GM12892 (cell line): ENCODE data around the gene CDR2L.
"Not testable (repeated sequence)": the region's sequence is repeated elsewhere in the genome, so short reads cannot be mapped to it uniquely, and the experiment has no call there.

ENCODE experiments used
- DNase-seq: peaks from one replicate; pipeline ENCODE4 v3.0.0; 2011; ENCODE audit not compliant: insufficient read length
- FAIRE-seq: peaks from 2 replicates; lab custom pipeline; 2011; peaks lifted over from hg19 to GRCh38; lab: Jason Lieb, UNC
- POLR2A ChIP-seq: IDR thresholded peaks from 2 replicates; pipeline ENCODE4 v1.6.1; 2011; ENCODE audit warnings: low read depth, low read length, control low read depth
- POLR2AphosphoS5 ChIP-seq: IDR thresholded peaks from 2 replicates; pipeline ENCODE4 v1.6.1; 2011; ENCODE audit warnings: low read depth, low read length, control low read depth
- TAF1 ChIP-seq: IDR thresholded peaks from 2 replicates; pipeline ENCODE4 v1.6.1; 2011; ENCODE audit warnings: low read depth, mild to moderate bottlenecking, control low read depth, low read length, borderline replicate concordance

CDR2L gene

DNA sequence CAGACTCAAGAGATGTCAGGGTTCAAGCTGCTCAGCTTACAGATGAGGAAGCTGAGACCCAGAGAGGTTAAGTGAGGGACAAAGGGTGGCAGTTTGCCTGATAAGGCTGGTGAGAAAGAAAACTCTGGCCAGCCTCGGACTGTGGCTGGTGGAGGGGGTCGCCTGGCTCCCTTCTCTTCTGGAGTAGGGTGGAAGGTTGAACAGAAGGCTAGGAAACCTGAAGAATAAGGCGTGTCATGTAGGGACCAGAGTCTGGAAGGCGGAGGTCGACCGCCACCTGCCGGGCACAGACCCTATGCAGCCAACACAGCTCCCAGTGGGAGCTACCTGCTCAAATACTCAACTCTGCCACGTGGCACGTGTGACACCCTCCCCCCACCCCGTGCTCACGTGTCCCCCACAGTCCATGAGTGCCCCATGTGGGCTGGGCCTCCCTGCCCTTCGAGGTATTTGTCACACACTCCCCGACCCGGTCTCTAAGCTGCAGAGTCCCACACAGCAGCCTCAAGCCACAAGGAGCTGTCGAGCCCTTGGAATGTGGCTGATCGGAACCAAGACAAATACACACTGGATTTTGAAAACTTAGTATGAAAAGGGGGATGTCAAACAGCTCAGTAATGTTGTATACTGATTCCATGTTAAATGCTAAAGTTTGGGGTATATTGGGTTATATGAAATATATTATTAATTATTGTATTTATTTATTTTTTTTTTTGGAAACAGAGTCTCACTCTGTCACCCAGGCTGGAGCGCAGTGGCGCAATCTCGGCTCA lies 26.7 kb upstream of the CDR2L start:
- no peak for TF ChIP-seq POLR2A
- no peak for TF ChIP-seq TAF1
- no peak for TF ChIP-seq POLR2AphosphoS5
- FAIRE-seq: peak; percentile 93
- DNase-seq: peak; percentile 69

DNA sequence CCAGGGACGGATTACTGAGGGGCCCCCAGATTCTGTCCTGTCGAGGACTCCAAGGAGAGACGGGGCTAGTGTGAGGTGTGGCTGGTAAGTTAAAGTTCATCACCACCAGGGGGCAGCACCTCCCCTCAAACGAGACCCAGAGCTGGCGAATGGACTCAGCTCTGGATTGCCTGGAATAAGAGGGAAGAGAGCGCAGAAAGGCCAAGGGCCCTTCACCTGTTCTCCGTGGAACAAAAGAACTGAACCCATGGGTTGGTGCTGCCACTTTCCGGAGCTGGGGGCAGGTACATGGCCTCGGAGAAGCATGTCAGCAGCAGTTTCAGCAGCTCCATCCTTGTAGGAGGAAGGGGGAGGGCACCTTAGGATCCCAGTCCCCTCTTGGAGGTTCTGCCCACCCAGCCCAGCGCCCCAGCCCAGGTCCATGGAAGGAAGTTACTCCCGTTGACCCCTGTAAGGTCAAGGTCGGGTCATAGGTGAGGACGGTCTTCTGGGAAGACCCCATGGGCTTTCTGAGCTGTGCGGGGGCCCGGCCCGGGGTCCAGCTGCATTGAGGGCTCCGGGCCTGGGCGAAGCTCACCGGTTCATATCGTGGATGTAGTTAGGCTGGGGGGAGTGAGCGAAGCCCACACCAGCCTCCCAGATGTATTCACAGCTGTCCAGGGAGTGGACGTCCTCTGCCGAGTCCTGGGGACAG lies 25.6 kb upstream of the CDR2L start:
- TF ChIP-seq POLR2AphosphoS5 (no peak), POLR2A (no peak), TAF1 (no peak)
- peak; percentile 86 for DNase-seq
- peak; percentile 85 for FAIRE-seq

DNA sequence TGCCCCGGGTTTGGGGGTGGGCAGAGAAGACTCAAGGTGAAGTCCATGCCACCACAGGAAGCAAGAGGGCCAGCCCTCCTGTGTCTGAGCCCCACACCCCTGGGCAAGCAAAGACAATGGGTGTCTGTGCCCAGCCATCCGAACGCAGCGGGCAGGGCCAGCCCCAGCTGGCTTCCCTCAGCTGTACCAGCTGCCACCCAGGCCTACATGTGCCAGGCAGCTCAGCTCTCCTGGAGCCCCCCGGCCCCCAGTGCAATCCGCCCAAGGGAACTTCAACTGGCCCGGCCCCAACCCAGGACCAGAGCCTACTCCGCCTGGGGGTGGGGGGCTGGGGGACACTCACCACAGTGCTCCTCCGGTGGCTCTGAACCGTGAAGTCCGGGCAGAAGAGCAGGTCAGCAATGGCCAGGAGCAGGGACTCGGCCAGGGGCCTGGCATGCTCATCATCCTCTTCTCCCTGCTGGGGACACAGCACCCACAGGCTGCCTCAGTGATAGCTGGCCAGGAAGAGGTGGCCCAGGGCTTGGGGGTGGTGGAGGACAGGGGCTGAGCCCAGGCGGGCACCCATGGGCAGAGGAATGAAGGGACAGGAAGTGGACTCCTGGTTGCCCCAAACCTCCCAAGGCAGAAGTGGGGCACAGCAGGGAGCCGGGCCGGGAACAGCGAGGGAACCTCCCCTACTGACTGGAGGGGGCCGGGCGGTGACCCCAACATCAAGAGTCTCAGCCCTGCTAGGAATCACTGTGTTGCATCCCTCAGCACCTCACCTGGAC lies 24.6 kb upstream of the CDR2L start:
- no peak for FAIRE-seq

DNA sequence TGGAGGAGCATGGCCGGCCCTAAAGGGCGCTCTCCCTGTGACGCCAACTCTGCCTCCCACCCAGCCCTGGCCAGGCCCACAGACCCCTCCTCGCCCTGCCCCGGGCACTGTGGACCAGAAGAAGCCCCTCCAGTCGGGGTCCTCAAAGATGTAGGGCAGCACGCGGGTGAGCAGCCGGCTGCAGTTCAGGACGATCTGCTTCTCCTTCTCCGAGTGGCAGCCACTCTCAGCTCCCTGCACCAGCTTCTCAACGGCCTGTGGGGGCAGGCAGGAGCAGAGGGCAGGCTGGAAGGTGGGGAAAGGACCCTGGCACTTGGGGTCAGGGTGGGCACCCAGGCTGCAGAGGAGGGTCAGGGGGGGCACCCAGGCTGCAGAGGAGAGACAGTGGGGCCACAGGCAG lies 23.8 kb upstream of the CDR2L start:
- DNase-seq: no peak
- no peak for FAIRE-seq
- TF ChIP-seq POLR2AphosphoS5 (no peak), POLR2A (no peak), TAF1 (no peak)

More for the DNA sequence above, 24.6 kb upstream of the CDR2L start:
- TF ChIP-seq POLR2AphosphoS5 (no peak), POLR2A (no peak), TAF1 (no peak)
- no peak for DNase-seq

DNA sequence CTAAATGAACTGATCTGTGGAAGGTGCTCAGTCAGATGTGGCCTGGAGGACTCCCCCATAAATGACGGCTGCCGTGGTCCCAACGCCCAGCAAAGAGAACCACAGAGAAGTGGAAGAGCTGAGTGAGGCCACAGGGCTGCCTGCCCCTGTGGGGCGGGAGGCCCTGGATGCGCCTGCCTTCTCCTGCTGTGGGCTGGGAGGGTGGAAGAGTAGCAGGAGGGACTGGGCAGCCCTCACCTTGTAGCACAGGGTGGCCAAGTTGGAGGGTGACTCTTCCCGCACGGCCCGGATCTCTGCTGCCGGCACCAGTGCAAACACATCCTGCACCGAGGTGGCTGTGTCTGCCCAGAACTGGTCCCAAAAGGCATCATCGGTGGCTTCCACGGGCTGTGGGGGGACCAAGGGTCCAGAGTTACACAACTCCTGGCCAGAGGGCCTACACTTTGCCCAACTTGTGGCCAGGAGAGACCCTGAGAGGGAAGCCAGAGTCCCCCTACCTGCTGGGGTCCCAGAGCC lies 23.1 kb upstream of the CDR2L start:
- DNase-seq: no peak
- no peak for FAIRE-seq

DNA sequence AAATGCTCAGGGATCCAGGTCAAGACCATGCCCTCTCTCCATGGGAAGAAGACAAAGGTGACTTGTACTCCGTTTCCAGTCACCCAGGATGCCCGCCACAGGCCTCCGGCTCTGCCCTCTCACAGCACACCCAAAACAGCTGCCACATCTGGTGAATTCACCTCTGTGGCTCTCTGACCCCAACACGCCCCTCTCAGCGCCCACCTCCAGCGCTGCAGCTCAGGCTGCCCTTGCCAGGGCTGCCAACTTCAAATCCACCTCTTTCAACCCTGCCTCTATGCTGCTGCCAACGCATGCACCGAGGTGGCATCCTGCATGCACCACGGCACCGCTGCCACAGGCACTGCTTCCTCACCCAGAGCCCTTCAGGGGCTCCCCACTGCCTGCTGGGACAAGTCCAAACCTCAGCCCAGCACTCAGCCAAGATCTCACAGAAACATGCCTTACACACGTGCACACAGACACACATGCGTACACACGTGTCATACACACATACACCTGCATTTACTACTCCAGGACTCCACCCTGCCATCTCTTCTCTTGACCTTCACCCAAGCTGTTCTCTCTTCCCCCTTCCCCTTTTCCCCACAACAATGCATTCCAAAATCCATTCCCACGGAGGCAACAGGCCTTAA lies 22.3 kb upstream of the CDR2L start:
- TF ChIP-seq POLR2AphosphoS5 (no peak), POLR2A (no peak), TAF1 (no peak)
- FAIRE-seq: no peak

More for the DNA sequence above, 23.1 kb upstream of the CDR2L start:
- TF ChIP-seq POLR2AphosphoS5: no peak

DNA sequence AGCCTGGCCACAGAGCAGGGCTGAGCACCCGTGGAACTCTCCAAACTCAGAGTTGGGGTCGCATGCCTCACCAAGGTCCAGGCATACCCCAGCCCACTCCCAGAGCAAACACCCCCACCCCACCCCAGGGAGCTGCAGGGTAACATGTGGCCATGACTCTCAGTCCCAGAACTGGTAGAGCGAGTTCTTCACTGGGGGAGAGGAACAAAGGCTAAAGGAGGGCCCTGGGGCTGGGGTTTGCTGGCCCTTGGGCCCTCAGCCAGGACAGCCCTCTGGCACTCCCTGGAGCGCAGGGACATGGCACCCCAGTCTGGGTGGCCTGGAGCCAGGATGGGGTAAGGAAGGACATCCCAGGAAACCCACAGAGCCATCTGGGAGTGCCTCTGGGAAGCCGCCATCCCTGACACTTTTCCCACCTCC lies 19.1 kb upstream of the CDR2L start:
- TF ChIP-seq POLR2A (no peak), TAF1 (no peak), POLR2AphosphoS5 (no peak)
- no peak for DNase-seq
- no peak for FAIRE-seq

More for the DNA sequence above, 22.3 kb upstream of the CDR2L start:
- no peak for DNase-seq

DNA sequence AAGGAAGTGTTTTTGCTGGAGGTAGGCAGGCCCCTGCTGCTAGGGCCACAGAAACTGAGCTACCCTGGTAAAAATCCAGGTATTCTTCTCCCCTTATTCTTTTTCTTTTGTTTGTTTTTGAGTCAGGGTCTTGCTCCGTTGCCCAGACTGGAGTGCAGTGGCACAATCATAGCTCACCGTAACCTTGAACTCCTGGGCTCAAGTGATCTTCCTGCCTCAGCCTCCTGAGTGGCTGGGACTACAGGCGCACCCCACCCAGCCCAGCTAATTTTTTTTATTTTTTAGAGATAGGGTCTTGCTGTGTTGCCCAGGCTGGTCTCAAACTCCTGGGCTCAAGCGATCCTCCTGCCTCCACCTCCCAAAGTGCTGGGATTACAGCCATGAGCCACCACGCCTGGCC lies 17.9 kb upstream of the CDR2L start:
- not testable (repeated sequence) for DNase-seq, FAIRE-seq

DNA sequence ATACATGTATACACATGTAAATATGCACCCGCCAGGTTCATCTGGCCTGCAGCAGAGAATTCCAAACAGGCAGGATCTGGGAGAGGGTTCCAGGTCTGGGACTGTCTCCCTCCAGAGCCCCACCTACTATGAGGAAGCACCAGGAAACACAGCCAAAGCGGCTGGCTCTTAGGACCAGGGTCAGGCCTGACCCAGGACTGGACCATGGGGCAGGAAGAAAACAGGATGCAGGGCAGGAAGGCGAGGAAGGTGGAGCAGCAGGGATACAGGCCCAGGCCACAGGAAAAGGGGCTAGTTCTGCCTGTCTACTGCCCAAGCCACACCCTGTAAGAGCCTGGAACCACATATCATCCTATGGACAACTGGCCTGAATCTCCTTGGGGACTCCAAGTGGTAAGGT lies 17.0 kb upstream of the CDR2L start:
- DNase-seq: no peak
- no peak for TF ChIP-seq POLR2A
- TF ChIP-seq TAF1: no peak
- FAIRE-seq: no peak

DNA sequence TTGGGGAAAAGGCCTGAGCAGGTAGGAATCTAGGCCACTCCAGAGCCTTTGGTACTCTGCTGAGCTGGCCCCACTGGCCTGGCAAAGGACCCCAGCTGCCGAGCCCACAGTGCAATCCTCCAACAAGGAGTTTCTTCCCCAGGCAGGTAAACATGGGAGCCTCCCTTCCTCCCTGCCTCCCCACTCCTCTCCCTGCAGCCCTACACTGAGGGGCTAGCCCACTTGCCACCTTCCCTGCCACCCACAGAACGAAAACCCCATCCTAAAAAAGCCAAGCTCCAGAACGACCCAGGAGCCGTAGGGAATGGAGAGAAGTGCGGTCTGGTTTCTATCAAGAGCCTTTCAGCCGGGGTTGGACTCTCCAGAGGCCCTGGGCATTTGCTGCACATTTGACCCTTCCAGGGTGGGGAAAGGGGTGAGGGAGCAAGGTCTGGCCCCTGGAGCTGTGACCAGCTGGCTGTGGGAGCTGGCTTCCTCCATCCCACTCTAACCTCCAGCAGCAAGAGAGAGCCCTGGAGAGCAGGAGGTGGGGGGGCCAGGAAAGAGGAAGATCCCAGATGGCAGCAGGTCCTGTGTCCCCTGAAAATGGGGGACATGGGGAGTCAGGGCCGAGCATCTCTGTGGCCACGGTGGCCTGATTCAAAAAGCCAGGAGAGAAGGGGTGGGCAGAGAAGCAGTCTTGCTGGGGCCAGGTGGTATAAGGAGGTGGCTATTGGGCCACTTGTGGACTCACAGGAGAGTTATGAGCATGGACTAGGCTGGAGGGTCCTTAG lies 16.2 kb upstream of the CDR2L start:
- no peak for TF ChIP-seq POLR2A
- no peak for TF ChIP-seq TAF1
- no peak for TF ChIP-seq POLR2AphosphoS5
- DNase-seq: no peak
- FAIRE-seq: no peak

DNA sequence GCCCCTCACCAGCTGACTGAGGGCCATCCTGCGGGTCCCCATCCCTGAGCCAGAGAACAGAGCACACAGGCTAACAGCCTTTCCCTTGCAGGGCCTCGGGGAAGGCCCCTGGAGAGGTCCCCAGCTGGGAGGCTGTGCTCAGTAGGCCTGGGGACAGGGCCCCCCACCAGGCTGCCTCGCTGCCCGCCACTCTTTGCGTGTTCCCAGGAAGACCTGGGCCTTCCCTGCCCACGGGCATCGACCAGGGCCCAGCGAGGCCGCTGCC lies 15.7 kb upstream of the CDR2L start:
- no peak for TF ChIP-seq TAF1
- no peak for TF ChIP-seq POLR2A
- TF ChIP-seq POLR2AphosphoS5: no peak
- no peak for DNase-seq
- FAIRE-seq: no peak
